ENCODE measurements around the gene TMEM167B.

Gene TMEM167B

GRCh38 chr1:109080441-109081082 is 10.0 kb upstream of the TMEM167B start:
- no peak overlapping the region for H3K4me3 ChIP-seq (ENCODE audit: low read depth, low read length)
- no peak for TF ChIP-seq CTCF (IDR thresholded peaks at IDR 0.05; ENCODE audit: borderline replicate concordance, insufficient read depth, low read depth, low read length)

GRCh38 chr1:109083501-109083900 is 7.1 kb upstream of the TMEM167B start:
- no peak for TF ChIP-seq CTCF (IDR thresholded peaks at IDR 0.05; ENCODE audit: borderline replicate concordance, insufficient read depth, low read depth, low read length)
- no peak overlapping the region for H3K4me3 ChIP-seq (ENCODE audit: low read depth, low read length)

- TF ChIP-seq CTCF (IDR thresholded peaks at IDR 0.05; ENCODE audit: borderline replicate concordance, insufficient read depth, low read depth, low read length) = no peak
- H3K4me3 ChIP-seq (ENCODE audit: low read depth, low read length) = no peak overlapping the region
These were observed 6.6 kb upstream of the TMEM167B start for GRCh38 chr1:109083923-109084322.

GRCh38 chr1:109084563-109085517 is 5.7 kb upstream of the TMEM167B start:
- TF ChIP-seq CTCF (IDR thresholded peaks at IDR 0.05; ENCODE audit: borderline replicate concordance, insufficient read depth, low read depth, low read length) = no peak
- no peak overlapping the region for H3K4me3 ChIP-seq (ENCODE audit: low read depth, low read length)

- TF ChIP-seq CTCF (IDR thresholded peaks at IDR 0.05; ENCODE audit: borderline replicate concordance, insufficient read depth, low read depth, low read length) = peak; percentile 46; the same call in 1 of the 2 replicates
- H3K4me3 ChIP-seq (ENCODE audit: low read depth, low read length) = no peak overlapping the region
These were observed 1.1 kb upstream of the TMEM167B start for GRCh38 chr1:109089242-109090015.

- peak overlapping the region; percentile 81 for H3K4me3 ChIP-seq (ENCODE audit: low read depth, low read length)
- no peak for TF ChIP-seq CTCF (IDR thresholded peaks at IDR 0.05; ENCODE audit: borderline replicate concordance, insufficient read depth, low read depth, low read length)
These were observed 694 bp downstream of the TMEM167B start for GRCh38 chr1:109091078-109091838.

All from GM12875 (cell line).